Islet of Langerhans (tissue), 1 donor: ENCODE results near the gene STARD10.
A peak's percentile ranks its signal among the peaks of the same experiment; 100 is the strongest.

Source experiments
- FAIRE-seq: peaks from one replicate; lab custom pipeline; 2011; peaks lifted over from hg19 to GRCh38; lab: Jason Lieb, UNC

Gene STARD10

GRCh38 chr11:72724851-72725723, 68.8 kb downstream of the STARD10 start:
- FAIRE-seq, result peak; percentile 58

GRCh38 chr11:72724021-72724551, 69.8 kb downstream of the STARD10 start:
- no peak for FAIRE-seq

- FAIRE-seq, result no peak
These were observed 70.3 kb downstream of the STARD10 start for GRCh38 chr11:72723508-72723907.

- FAIRE-seq, result no peak
These were observed 71.6 kb downstream of the STARD10 start for GRCh38 chr11:72722050-72722748.

GRCh38 chr11:72721689-72722049, 72.2 kb downstream of the STARD10 start:
- FAIRE-seq, result no peak

- FAIRE-seq, result no peak
These were observed 72.6 kb downstream of the STARD10 start for GRCh38 chr11:72721276-72721675.

GRCh38 chr11:72720784-72721183, 73.1 kb downstream of the STARD10 start:
- FAIRE-seq, result no peak

GRCh38 chr11:72720047-72720446, 73.8 kb downstream of the STARD10 start:
- no peak for FAIRE-seq

GRCh38 chr11:72719551-72719950, 74.3 kb downstream of the STARD10 start:
- FAIRE-seq, result no peak

GRCh38 chr11:72719144-72719543, 74.7 kb downstream of the STARD10 start:
- no peak for FAIRE-seq

- no peak for FAIRE-seq
These were observed 75.7 kb downstream of the STARD10 start for GRCh38 chr11:72718101-72718501.

GRCh38 chr11:72716788-72717435, 76.9 kb downstream of the STARD10 start:
- no peak for FAIRE-seq

- FAIRE-seq, result peak; percentile 89
These were observed 77.6 kb downstream of the STARD10 start for GRCh38 chr11:72716290-72716689.

GRCh38 chr11:72712841-72713240, 81.0 kb downstream of the STARD10 start:
- no peak for FAIRE-seq

GRCh38 chr11:72712168-72712751, 81.6 kb downstream of the STARD10 start:
- no peak for FAIRE-seq

GRCh38 chr11:72711141-72711540, 82.7 kb downstream of the STARD10 start:
- no peak for FAIRE-seq

- FAIRE-seq, result no peak
These were observed 83.6 kb downstream of the STARD10 start for GRCh38 chr11:72710278-72710677.

- FAIRE-seq, result no peak
These were observed 84.2 kb downstream of the STARD10 start for GRCh38 chr11:72709478-72710238.

GRCh38 chr11:72707032-72707431, 86.8 kb downstream of the STARD10 start:
- FAIRE-seq, result no peak

- FAIRE-seq, result no peak
These were observed 87.3 kb downstream of the STARD10 start for GRCh38 chr11:72706579-72706978.
